HG02610 (cell line): Measurements from ENCODE around the gene POLR3B.
"Not testable (repeated sequence)": the region's sequence is repeated elsewhere in the genome, so short reads cannot be mapped to it uniquely, and the experiment has no call there.

Experiments
- ATAC-seq: cut with Tn5 transposase; IDR thresholded peaks from one replicate; pipeline ENCODE4 v1.9.1; 2021; ENCODE audit warnings: mild to moderate bottlenecking, moderate library complexity; ENCODE audit not compliant: unreplicated experiment

Gene POLR3B

GRCh38 chr12:106342397-106343213, 14.9 kb upstream of the POLR3B start:
- ATAC-seq = no peak

GRCh38 chr12:106343214-106343528, 14.4 kb upstream of the POLR3B start:
- ATAC-seq = no peak

DNA sequence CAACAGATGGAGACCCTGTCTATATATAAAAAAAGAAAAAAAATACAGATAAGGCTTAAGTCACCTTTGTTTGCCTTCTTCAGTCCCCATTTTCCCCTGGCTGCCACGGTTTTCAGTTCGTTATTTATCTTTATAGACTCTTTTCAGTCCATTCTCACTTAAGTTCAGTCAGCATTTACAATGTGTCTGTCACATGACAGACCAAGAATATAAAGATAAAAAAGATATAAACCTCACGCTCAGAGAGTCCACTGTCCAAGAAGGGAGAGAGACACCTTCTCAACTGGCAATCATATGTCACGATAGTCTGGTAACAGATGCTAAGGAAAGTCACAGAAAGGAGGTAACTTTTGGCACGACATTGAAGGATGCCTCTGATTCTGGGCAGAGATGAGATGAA, 13.4 kb upstream of the POLR3B start:
- ATAC-seq = no peak

GRCh38 chr12:106345746-106346145, 11.8 kb upstream of the POLR3B start:
- ATAC-seq = no peak

DNA sequence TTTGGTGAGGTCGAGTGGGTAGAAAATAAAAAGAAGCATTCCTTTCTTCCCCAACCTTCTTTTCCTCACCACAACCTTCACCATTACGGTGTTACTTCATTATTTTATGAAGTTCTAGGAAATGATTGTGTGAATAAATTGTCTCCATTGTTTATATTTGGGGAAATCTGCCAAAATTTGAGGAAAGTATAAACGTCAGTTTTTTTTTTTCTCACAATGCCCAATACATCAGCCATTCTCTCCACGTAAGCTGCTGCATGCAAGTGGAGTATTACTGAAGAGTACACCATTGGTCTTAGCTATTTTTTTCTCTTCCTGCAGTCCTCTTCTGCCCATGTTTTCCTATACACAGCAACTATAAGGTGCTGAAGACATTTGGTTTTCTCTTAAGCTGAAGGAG, 9.1 kb upstream of the POLR3B start:
- ATAC-seq = no peak

GRCh38 chr12:106353175-106353574, 4.4 kb upstream of the POLR3B start:
- no peak for ATAC-seq

DNA sequence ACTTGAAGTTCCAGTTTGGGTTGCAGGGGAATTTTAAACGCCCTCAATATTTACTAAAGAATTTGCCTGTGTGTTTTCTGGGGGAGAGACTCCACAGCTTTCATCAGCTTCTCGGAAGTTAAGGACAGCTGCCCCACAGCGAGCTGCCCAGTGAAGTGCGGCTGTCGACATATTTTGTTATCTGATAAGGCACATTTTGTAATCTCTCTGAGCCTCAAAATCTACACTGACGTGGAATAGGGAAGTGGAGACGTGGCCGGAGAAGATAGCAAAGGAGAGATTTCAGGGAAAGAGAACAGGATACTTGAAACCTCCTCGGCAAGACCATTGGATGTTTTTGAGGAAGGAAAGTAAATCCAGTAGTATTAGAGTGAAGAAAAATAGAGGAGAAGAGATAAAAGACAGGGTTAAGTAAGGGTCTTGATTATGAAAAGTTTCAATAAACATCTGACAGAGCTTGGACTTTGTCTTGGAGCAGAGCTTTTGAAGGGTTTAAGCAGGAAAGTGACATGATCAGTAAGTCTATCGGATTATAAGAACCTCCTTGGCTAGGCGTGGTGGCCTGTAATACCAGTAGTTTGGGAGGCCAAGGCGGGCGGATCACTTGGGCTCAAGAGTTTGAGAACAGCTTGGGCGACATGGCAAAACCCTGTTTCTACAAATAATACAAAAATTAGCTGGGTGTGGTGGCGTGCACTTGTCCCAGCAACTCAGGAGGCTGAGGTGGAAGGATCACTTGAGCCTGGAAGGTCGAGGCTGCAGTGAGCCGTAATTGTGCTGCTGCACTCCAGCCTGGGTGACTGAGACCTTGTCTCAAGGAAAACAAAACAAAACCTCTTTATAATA, 1.1 kb downstream of the POLR3B start:
- ATAC-seq = peak; percentile 7

DNA sequence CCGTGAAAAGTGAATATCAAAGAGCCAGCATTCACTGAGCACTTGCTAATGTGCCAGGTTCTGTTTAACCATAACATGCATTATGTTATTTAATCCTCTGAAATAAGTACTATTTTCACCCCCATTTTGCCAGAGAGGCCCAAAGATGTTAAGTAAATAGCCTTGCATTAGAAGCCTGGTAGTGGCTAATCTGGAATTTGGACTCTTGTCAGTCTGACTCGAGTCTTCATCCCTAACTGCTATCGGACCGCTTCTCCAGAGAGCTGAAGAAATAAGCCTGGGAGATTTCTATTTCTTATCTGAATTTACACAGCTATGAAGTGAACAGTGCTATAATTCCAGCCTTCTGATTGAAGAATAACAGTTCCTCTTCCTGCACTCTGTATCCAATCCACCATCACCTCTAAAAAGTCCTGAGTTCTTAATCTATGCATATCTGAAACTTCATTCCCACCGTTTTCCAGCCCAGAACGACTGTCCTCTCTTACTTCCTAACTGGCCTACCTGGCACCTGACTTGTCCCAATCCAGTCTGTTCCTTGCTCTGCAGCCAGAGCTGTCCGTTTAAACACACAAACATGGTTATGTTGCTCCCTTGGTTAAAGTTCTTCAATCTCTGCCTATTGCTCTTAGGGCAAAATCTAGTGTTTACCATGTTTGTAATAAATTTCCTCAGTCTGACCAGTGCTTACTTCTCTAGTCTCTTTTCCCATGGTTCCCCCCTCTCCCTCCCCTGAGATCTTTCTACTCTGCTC, 2.3 kb downstream of the POLR3B start:
- no peak for ATAC-seq

DNA sequence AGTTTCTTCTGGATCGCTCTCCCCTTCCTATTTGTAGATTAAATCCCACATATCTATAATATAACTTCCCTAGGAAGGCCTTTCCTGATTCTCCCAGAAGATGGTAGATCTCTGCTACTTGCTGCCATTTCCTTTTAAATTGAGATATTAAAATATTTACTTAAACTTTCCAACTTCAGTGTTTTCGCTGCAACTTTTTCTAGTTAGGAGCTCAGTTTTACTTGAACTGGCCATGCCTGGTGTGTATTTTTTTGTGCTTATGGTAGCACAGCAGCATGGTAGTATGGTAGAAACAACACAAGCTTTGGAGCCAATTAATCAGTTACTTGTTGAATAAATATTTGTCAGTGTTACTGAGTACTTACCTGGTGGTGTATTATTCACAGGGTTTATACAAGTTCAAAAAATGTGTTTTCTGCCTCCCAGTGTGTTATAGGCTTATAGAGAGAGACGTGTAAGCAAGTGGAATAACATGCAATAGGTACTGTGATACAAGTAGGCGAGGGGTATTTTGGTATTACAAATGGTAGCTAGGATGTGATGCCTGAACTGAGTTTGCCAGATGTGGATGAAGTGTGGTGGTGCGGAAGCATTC, 2.9 kb downstream of the POLR3B start:
- no peak for ATAC-seq

GRCh38 chr12:106362971-106363370, 5.4 kb downstream of the POLR3B start:
- no peak for ATAC-seq

DNA sequence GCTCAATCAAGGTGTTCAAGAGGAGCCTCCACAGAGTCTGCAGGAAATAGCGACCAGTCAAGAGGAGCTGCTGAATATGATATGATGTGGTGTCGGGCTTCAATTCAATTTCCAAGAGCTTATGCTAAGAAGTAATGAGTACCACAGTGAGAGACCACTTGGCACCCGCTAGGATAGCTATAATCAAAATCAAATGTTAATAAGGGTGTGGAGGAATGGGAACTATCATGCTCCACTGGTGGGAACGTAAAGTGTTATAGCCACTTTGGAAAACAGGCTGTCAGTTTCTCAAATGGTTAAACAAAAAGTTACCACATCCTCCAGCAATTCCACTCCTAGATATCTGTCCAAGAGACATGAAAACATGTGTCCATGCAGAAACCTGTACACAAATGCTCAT, 6.7 kb downstream of the POLR3B start:
- ATAC-seq = no peak

GRCh38 chr12:106369624-106370346, 12.2 kb downstream of the POLR3B start:
- ATAC-seq = no peak

DNA sequence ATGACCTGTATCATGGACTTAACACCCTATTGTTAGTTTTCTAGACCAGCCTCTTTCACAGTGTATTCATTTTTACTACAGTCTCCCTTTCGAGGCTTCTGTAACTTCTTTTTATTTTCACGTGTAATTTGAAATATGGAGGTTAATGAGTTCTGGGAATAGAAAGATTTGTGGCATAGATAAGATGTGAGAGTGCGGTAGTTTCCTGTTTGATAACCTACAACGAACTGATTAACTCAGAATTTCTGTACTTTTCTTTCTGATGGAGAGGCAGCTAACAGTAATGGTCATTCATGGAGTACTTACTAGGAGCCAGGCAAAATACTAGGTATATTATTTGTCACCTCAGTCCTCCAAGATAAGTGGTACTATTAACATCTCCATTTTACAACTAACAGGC, 21.2 kb downstream of the POLR3B start:
- no peak for ATAC-seq

- ATAC-seq = no peak
Measured at GRCh38 chr12:106380954-106381353, 23.4 kb downstream of the POLR3B start.

GRCh38 chr12:106381866-106382265, 24.3 kb downstream of the POLR3B start:
- ATAC-seq = not testable (repeated sequence)

- no peak for ATAC-seq
Measured at GRCh38 chr12:106386813-106387535, 29.4 kb downstream of the POLR3B start.

DNA sequence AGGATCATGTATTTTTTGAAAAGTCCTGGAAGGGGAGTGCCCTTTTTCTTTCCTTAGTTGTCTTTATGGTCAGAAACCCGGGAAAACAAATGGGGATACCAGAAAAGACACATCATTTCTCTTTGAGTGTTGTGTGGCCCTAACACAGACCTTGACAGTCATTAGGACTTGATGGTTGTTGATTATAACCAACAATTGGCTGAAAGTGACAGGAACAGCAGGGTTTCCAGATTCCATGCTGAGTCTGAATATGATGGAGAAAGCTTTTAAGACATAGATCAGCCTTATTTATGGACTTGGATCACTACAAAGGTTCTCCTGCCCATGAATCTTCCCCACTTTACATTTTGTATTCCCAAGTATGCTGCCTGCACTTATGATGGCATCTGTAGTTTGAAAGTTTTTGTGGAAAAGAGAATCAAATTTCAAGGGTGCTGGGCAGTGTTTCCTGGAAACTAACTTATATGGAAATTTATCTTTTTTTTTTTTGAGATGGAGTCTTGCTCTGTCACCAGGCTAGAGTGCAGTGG, 30.4 kb downstream of the POLR3B start:
- no peak for ATAC-seq

DNA sequence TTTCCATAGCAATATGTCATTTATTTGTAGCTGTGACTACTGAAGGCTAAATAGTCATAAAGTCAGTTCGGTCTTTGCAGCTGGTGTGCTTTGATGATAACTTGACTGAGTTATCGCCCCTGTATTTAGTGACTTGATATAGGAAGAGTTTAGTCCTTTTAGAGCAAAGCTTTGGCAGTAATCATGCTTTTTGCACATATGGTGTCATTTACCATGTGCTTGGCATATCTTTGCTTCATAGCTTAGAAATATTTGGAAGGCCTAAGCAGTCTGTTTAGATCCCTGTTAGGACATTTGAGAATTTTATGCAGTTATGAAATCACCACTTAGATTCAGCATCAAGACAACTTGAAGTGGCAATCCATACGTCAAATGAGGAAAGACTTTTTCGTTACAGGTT, 31.6 kb downstream of the POLR3B start:
- no peak for ATAC-seq

GRCh38 chr12:106392759-106393158, 35.2 kb downstream of the POLR3B start:
- ATAC-seq = no peak

- ATAC-seq = no peak
Measured at GRCh38 chr12:106409878-106410277, 52.3 kb downstream of the POLR3B start.
